ENCODE results near the gene B3GNT2. TPM values are rescaled to one million over a fixed set of nuclear protein-coding genes. Genes with fewer than 3 reads are reported as not detected.
"Not testable (repeated sequence)": the region's sequence is repeated elsewhere in the genome, so short reads cannot be mapped to it uniquely, and the experiment has no call there.

Gene B3GNT2
- total RNA-seq, 1 donor = 21.7 TPM

DNA sequence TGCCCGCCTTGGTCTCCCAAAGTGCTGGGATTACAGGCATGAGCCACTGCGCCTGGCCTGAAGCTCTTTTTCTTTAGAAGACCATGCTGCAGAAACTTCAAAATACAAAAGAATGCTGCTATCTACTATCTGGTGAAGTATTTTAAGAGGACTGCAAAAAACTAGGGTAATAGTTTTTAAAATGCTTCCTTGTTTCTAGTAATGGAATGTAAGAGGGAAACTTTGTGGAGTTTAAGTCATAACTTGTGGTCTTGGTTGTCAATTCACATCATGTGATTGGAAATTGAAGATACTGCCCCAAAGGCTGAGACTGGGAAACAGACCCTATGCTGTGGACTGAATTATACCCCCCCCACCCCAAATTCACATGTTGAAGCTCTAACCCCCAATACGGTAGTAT, 68.3 kb downstream of the B3GNT2 start:
- H3K4me2 ChIP-seq (ENCODE audit: insufficient read depth, low read length) = no peak overlapping the region
- H3K4me3 ChIP-seq (ENCODE audit: insufficient read depth, low read length) = no peak overlapping the region
- H4K20me1 ChIP-seq (ENCODE audit: insufficient read depth, low read length) = no peaks in the 10 kb centered on the region
- no peaks in the 10 kb centered on the region for H3K27me3 ChIP-seq (ENCODE audit: insufficient read depth, low read length)
- no peaks in the 10 kb centered on the region for H3K79me2 ChIP-seq (ENCODE audit: insufficient read depth, low read length)
- DNase-seq (ENCODE audit: insufficient read length, low spot score, missing footprints) = no peak
- TF ChIP-seq, protein P1, sequence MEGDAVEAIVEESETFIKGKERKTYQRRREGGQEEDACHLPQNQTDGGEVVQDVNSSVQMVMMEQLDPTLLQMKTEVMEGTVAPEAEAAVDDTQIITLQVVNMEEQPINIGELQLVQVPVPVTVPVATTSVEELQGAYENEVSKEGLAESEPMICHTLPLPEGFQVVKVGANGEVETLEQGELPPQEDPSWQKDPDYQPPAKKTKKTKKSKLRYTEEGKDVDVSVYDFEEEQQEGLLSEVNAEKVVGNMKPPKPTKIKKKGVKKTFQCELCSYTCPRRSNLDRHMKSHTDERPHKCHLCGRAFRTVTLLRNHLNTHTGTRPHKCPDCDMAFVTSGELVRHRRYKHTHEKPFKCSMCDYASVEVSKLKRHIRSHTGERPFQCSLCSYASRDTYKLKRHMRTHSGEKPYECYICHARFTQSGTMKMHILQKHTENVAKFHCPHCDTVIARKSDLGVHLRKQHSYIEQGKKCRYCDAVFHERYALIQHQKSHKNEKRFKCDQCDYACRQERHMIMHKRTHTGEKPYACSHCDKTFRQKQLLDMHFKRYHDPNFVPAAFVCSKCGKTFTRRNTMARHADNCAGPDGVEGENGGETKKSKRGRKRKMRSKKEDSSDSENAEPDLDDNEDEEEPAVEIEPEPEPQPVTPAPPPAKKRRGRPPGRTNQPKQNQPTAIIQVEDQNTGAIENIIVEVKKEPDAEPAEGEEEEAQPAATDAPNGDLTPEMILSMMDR (IDR thresholded peaks at IDR 0.05; ENCODE audit: extremely low read depth, low read depth, low read length) = no peak
- no peaks in the 10 kb centered on the region for H3K9me3 ChIP-seq (ENCODE audit: low read depth, low read length)
- no peak overlapping the region for H3K27ac ChIP-seq (ENCODE audit: low read depth, low read length)
- H2AFZ ChIP-seq (ENCODE audit: low read length) = no peak overlapping the region
- H3K36me3 ChIP-seq (ENCODE audit: insufficient read depth, low read length) = no peaks in the 10 kb centered on the region
- H3K4me1 ChIP-seq (ENCODE audit: insufficient read depth, low read length) = peaks cover 5% of the 10 kb centered on the region

DNA sequence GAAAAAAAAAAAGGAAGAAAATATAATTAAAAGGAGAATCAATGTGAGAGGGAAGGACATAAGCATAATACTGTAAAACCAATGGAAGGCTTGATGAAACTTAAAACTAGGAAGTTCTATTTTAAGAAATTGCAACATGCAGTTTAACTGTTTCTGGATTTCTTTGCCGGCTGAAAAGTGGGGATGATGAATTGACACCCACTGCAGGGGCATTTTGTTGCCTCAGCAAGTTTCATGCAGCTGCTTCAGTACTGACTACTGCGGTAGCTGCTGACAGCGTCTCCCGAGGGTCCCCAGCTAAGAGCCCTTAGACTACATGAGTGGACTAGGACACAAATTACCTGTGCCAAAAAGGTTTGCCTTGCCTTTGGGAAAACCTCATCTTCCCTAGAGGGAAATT, 69.2 kb downstream of the B3GNT2 start:
- H3K27me3 ChIP-seq (ENCODE audit: insufficient read depth, low read length) = no peaks in the 10 kb centered on the region
- H3K4me3 ChIP-seq (ENCODE audit: insufficient read depth, low read length) = no peak overlapping the region
- TF ChIP-seq, protein P1 (IDR thresholded peaks at IDR 0.05; ENCODE audit: extremely low read depth, low read depth, low read length) = no peak
- H3K79me2 ChIP-seq (ENCODE audit: insufficient read depth, low read length) = no peaks in the 10 kb centered on the region
- DNase-seq (ENCODE audit: insufficient read length, low spot score, missing footprints) = no peak
- H3K4me1 ChIP-seq (ENCODE audit: insufficient read depth, low read length) = peaks cover 5% of the 10 kb centered on the region
- H4K20me1 ChIP-seq (ENCODE audit: insufficient read depth, low read length) = no peaks in the 10 kb centered on the region
- H3K4me2 ChIP-seq (ENCODE audit: insufficient read depth, low read length) = no peak overlapping the region
- no peaks in the 10 kb centered on the region for H3K9me3 ChIP-seq (ENCODE audit: low read depth, low read length)
- no peaks in the 10 kb centered on the region for H3K36me3 ChIP-seq (ENCODE audit: insufficient read depth, low read length)
- no peak overlapping the region for H3K27ac ChIP-seq (ENCODE audit: low read depth, low read length)
- no peak overlapping the region for H2AFZ ChIP-seq (ENCODE audit: low read length)

DNA sequence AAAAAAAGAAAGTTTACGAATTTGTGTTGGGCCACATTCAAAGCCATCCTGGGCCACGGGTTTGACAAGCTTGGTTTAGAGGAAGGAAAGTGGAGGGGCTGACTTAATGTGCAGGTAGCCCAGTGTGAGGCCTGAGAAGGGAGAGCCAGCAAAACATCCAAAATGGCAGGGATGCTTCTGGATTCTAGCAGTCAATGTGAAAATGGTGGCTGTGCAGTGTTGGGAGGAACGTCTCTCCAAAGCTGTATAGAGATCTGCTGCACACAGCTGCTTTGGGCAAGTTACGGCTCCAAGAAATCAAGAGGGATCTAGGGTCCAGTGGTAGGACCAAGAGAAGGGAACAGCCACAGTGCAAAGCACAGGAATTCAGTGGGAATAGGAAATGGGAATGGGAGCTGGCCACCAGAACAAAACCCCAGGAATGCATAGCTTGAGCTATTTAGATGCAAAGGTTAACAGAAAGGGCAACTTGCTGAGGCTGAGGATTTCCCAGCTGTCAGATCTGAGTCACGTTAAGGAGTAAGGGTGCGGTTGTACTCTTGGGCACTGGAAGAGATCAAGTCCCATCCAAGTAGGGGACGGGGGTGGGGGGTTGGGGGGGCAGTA, 70.6 kb downstream of the B3GNT2 start:
- Histone ChIP-seq H3K4me1 (ENCODE audit: insufficient read depth, low read length) (peaks cover 5% of the 10 kb centered on the region), H3K79me2 (ENCODE audit: insufficient read depth, low read length) (no peaks in the 10 kb centered on the region), H3K27ac (ENCODE audit: low read depth, low read length) (no peak overlapping the region), H3K4me2 (ENCODE audit: insufficient read depth, low read length) (peak overlapping the region; percentile 32), H3K27me3 (ENCODE audit: insufficient read depth, low read length) (no peaks in the 10 kb centered on the region), H2AFZ (ENCODE audit: low read length) (peak overlapping the region; percentile 16), H3K4me3 (ENCODE audit: insufficient read depth, low read length) (no peak overlapping the region), H3K9me3 (ENCODE audit: low read depth, low read length) (no peaks in the 10 kb centered on the region), H3K36me3 (ENCODE audit: insufficient read depth, low read length) (no peaks in the 10 kb centered on the region), H4K20me1 (ENCODE audit: insufficient read depth, low read length) (no peaks in the 10 kb centered on the region)
- no peak for DNase-seq (ENCODE audit: insufficient read length, low spot score, missing footprints)
- TF ChIP-seq, protein P1 (IDR thresholded peaks at IDR 0.05; ENCODE audit: extremely low read depth, low read depth, low read length) = no peak

DNA sequence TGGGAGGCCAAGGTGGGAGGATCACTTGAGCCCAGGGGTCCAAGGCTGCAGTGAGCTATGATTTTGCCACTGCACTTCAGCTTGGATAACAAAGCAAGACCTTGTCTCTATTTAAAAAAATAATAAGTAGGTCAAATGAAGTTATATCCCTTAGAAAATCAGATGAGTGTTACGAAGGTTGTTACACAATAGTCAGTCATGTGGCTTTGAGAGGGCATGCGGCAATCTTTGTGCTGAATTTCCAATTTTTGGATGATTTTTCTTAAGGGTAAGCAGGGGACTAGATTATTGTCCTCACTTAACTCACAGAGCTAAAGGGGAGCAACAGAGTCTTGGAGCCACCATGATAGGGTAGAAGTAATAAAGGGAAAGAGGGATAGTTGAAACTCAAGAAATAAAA, 71.8 kb downstream of the B3GNT2 start:
- no peaks in the 10 kb centered on the region for H3K27me3 ChIP-seq (ENCODE audit: insufficient read depth, low read length)
- H3K79me2 ChIP-seq (ENCODE audit: insufficient read depth, low read length) = no peaks in the 10 kb centered on the region
- TF ChIP-seq, protein P1 (IDR thresholded peaks at IDR 0.05; ENCODE audit: extremely low read depth, low read depth, low read length) = no peak
- H3K4me1 ChIP-seq (ENCODE audit: insufficient read depth, low read length) = peaks cover 5% of the 10 kb centered on the region
- H4K20me1 ChIP-seq (ENCODE audit: insufficient read depth, low read length) = no peaks in the 10 kb centered on the region
- H3K9me3 ChIP-seq (ENCODE audit: low read depth, low read length) = no peaks in the 10 kb centered on the region
- H2AFZ ChIP-seq (ENCODE audit: low read length) = no peak overlapping the region
- no peaks in the 10 kb centered on the region for H3K36me3 ChIP-seq (ENCODE audit: insufficient read depth, low read length)
- DNase-seq (ENCODE audit: insufficient read length, low spot score, missing footprints) = no peak
- no peak overlapping the region for H3K4me3 ChIP-seq (ENCODE audit: insufficient read depth, low read length)
- H3K27ac ChIP-seq (ENCODE audit: low read depth, low read length) = no peak overlapping the region
- no peak overlapping the region for H3K4me2 ChIP-seq (ENCODE audit: insufficient read depth, low read length)

DNA sequence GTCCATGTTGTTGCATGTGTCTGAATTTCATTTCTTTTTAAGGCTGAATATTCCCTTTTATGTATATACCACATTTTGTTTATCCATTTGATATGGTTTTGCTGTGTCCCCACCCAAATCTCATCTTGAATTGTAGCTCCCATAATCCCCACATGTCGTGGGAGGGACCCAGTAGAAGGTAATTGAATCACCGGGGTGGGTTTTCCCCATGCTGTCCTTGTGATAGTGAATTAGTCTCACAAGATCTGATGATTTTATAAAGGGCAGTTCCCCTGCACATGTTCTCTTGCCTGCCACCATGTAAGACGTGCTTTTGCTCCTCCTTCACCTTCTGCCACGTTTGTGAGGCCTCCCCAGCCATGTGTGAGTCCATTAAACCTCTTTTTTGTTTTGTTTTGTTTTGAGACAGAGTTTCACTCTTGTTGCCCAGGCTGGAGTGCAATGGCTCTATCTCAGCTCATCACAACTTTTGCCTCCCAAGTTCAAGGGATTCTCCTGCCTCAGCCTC, 72.8 kb downstream of the B3GNT2 start:
- not testable (repeated sequence) for H3K79me2 ChIP-seq (ENCODE audit: insufficient read depth, low read length); DNase-seq (ENCODE audit: insufficient read length, low spot score, missing footprints); H3K4me1 ChIP-seq (ENCODE audit: insufficient read depth, low read length); H3K27ac ChIP-seq (ENCODE audit: low read depth, low read length); H3K36me3 ChIP-seq (ENCODE audit: insufficient read depth, low read length); H3K4me3 ChIP-seq (ENCODE audit: insufficient read depth, low read length); H3K27me3 ChIP-seq (ENCODE audit: insufficient read depth, low read length); H2AFZ ChIP-seq (ENCODE audit: low read length); H3K4me2 ChIP-seq (ENCODE audit: insufficient read depth, low read length); H4K20me1 ChIP-seq (ENCODE audit: insufficient read depth, low read length); H3K9me3 ChIP-seq (ENCODE audit: low read depth, low read length)

Measured in osteoblast (primary cell).